ENCODE measurements around the gene WTAP.
"Not testable (repeated sequence)": the region's sequence is repeated elsewhere in the genome, so short reads cannot be mapped to it uniquely, and the experiment has no call there.

The WTAP gene

GRCh38 chr6:159689001-159689400 is 38.3 kb upstream of the WTAP start:
- H3K4me3 Mint-ChIP-seq = no peak overlapping the region
- DNase-seq (ENCODE audit: low spot score in 2 of 2) = no peak
- no peaks in the 10 kb centered on the region for H3K27me3 Mint-ChIP-seq
- H3K9me3 Mint-ChIP-seq = no peaks in the 10 kb centered on the region
- peaks cover 19% of the 10 kb centered on the region for H3K4me1 Mint-ChIP-seq
- peaks cover 21% of the 10 kb centered on the region for H3K36me3 Mint-ChIP-seq
- ATAC-seq (ENCODE audit: low read depth) = no peak
- no peak overlapping the region for H3K27ac Mint-ChIP-seq

GRCh38 chr6:159690135-159690534 is 37.2 kb upstream of the WTAP start:
- not testable (repeated sequence) for H3K4me3 Mint-ChIP-seq; DNase-seq (ENCODE audit: low spot score in 2 of 2); H3K27me3 Mint-ChIP-seq; H3K9me3 Mint-ChIP-seq; H3K27ac Mint-ChIP-seq; ATAC-seq (ENCODE audit: low read depth)
- H3K36me3 Mint-ChIP-seq = peaks cover 18% of the 10 kb centered on the region
- H3K4me1 Mint-ChIP-seq = peaks cover 28% of the 10 kb centered on the region

- H3K27ac Mint-ChIP-seq = peak overlapping the region; percentile 58
- no peaks in the 10 kb centered on the region for H3K9me3 Mint-ChIP-seq
- H3K4me3 Mint-ChIP-seq = peak overlapping the region; percentile 92
- no peak for ATAC-seq (ENCODE audit: low read depth)
- peaks cover 28% of the 10 kb centered on the region for H3K4me1 Mint-ChIP-seq
- H3K36me3 Mint-ChIP-seq = peaks cover 14% of the 10 kb centered on the region
- DNase-seq (ENCODE audit: low spot score in 2 of 2) = peak; percentile 14 to 41
- no peaks in the 10 kb centered on the region for H3K27me3 Mint-ChIP-seq
Observed at GRCh38 chr6:159691133-159691962, 36.0 kb upstream of the WTAP start.

- ATAC-seq (ENCODE audit: low read depth) (no peak), DNase-seq (ENCODE audit: low spot score in 2 of 2) (no peak)
- peaks cover 14% of the 10 kb centered on the region for H3K36me3 Mint-ChIP-seq
- peaks cover 29% of the 10 kb centered on the region for H3K4me1 Mint-ChIP-seq
- H3K9me3 Mint-ChIP-seq = no peaks in the 10 kb centered on the region
- peak overlapping the region; percentile 92 for H3K4me3 Mint-ChIP-seq
- H3K27ac Mint-ChIP-seq = peak overlapping the region; percentile 94
- H3K27me3 Mint-ChIP-seq = no peaks in the 10 kb centered on the region
Observed at GRCh38 chr6:159691963-159692287, 35.4 kb upstream of the WTAP start.

- Mint-ChIP-seq H3K4me1 (peaks cover 31% of the 10 kb centered on the region), H3K27me3 (no peaks in the 10 kb centered on the region), H3K9me3 (no peaks in the 10 kb centered on the region), H3K4me3 (peak overlapping the region; percentile 92), H3K36me3 (peaks cover 12% of the 10 kb centered on the region), H3K27ac (peak overlapping the region; percentile 94)
- DNase-seq (ENCODE audit: low spot score in 2 of 2) (peak; percentile 48 to 61), ATAC-seq (ENCODE audit: low read depth) (peak; percentile 53)
Observed at GRCh38 chr6:159692303-159693127, 34.8 kb upstream of the WTAP start.

GRCh38 chr6:159693128-159693893 is 34.0 kb upstream of the WTAP start, which contains the start of gene SOD2:
Gene SOD2 (minus strand): TSS chr6:159693241. CDS start chr6:159693167, 74 bp downstream.
- peak; percentile 70 for ATAC-seq (ENCODE audit: low read depth)
- Mint-ChIP-seq H3K27ac (peak within 1 kb of the TSS; percentile 94), H3K4me3 (peak within 1 kb of the TSS; percentile 92), H3K9me3 (no peaks in the 10 kb centered on the region), H3K36me3 (peaks cover 12% of the 10 kb centered on the region), H3K4me1 (peaks cover 31% of the 10 kb centered on the region), H3K27me3 (no peaks in the 10 kb centered on the region)
- peak; percentile 86 to 92 for DNase-seq (ENCODE audit: low spot score in 2 of 2)

- peak; percentile 32 for ATAC-seq (ENCODE audit: low read depth)
- Mint-ChIP-seq H3K27me3 (no peaks in the 10 kb centered on the region), H3K36me3 (peaks cover 8% of the 10 kb centered on the region), H3K9me3 (no peaks in the 10 kb centered on the region), H3K4me1 (peaks cover 27% of the 10 kb centered on the region), H3K27ac (peak overlapping the region; percentile 94), H3K4me3 (peak overlapping the region; percentile 92)
- peak; percentile 29 to 34 for DNase-seq (ENCODE audit: low spot score in 2 of 2)
Observed at GRCh38 chr6:159693894-159694545, 33.3 kb upstream of the WTAP start.

GRCh38 chr6:159695984-159696383 is 31.3 kb upstream of the WTAP start:
- ATAC-seq (ENCODE audit: low read depth) (no peak), DNase-seq (ENCODE audit: low spot score in 2 of 2) (no peak)
- Mint-ChIP-seq H3K4me1 (peaks cover 27% of the 10 kb centered on the region), H3K27ac (peak overlapping the region; percentile 80), H3K4me3 (no peak overlapping the region), H3K27me3 (no peaks in the 10 kb centered on the region), H3K36me3 (peaks cover 2% of the 10 kb centered on the region), H3K9me3 (no peaks in the 10 kb centered on the region)

- Mint-ChIP-seq H3K36me3 (peaks cover 3% of the 10 kb centered on the region), H3K27me3 (no peaks in the 10 kb centered on the region), H3K27ac (no peak overlapping the region), H3K4me1 (peaks cover 8% of the 10 kb centered on the region), H3K9me3 (peaks cover 1% of the 10 kb centered on the region), H3K4me3 (no peak overlapping the region)
- DNase-seq (ENCODE audit: low spot score in 2 of 2) (no peak), ATAC-seq (ENCODE audit: low read depth) (peak; percentile 56)
Observed at GRCh38 chr6:159700970-159701369, 26.3 kb upstream of the WTAP start.

GRCh38 chr6:159701413-159701999 is 25.8 kb upstream of the WTAP start:
- Mint-ChIP-seq H3K4me3 (no peak overlapping the region), H3K27ac (peak overlapping the region; percentile 14), H3K9me3 (peaks cover 1% of the 10 kb centered on the region), H3K27me3 (no peaks in the 10 kb centered on the region), H3K36me3 (peaks cover 3% of the 10 kb centered on the region), H3K4me1 (peaks cover 8% of the 10 kb centered on the region)
- DNase-seq (ENCODE audit: low spot score in 2 of 2) (no peak), ATAC-seq (ENCODE audit: low read depth) (no peak)

GRCh38 chr6:159710603-159711002 is 16.7 kb upstream of the WTAP start:
- ATAC-seq (ENCODE audit: low read depth); H3K4me1 Mint-ChIP-seq; DNase-seq (ENCODE audit: low spot score in 2 of 2); H3K27me3 Mint-ChIP-seq; H3K4me3 Mint-ChIP-seq; H3K9me3 Mint-ChIP-seq; H3K27ac Mint-ChIP-seq; H3K36me3 Mint-ChIP-seq: not testable (repeated sequence)

GRCh38 chr6:159712389-159712788 is 14.9 kb upstream of the WTAP start:
- not testable (repeated sequence) for H3K4me3 Mint-ChIP-seq; H3K4me1 Mint-ChIP-seq; H3K36me3 Mint-ChIP-seq; ATAC-seq (ENCODE audit: low read depth); H3K9me3 Mint-ChIP-seq; DNase-seq (ENCODE audit: low spot score in 2 of 2); H3K27me3 Mint-ChIP-seq; H3K27ac Mint-ChIP-seq

- Mint-ChIP-seq H3K4me1 (peaks cover 5% of the 10 kb centered on the region), H3K9me3 (no peaks in the 10 kb centered on the region), H3K27ac (no peak overlapping the region), H3K36me3 (peaks cover 5% of the 10 kb centered on the region), H3K4me3 (no peak overlapping the region), H3K27me3 (no peaks in the 10 kb centered on the region)
- ATAC-seq (ENCODE audit: low read depth) = no peak
- no peak for DNase-seq (ENCODE audit: low spot score in 2 of 2)
Observed at GRCh38 chr6:159713984-159714383, 13.3 kb upstream of the WTAP start.
